GM12878 (cell line): Measurements from ENCODE around the gene SMIM43. TPM values are rescaled to one million over a fixed set of nuclear protein-coding genes. Genes with fewer than 3 reads are reported as not detected.
A peak's percentile ranks its signal among the peaks of the same experiment; 100 is the strongest.

Experiments used
- ASH2L ChIP-seq: fragments of 300-600, 200-600 bp; sonication (generic); IDR thresholded peaks from 2 replicates; pipeline ENCODE4 v1.6.1; 2017; ENCODE audit warnings: low read depth, mild to moderate bottlenecking, borderline replicate concordance
- CEBPZ ChIP-seq: fragments of 150-350 bp; IDR thresholded peaks from 2 replicates; pipeline ENCODE4 v1.6.1; 2016; ENCODE audit warnings: low read depth, low read length
- ETV6 ChIP-seq, 2 experiments: fragments of 450-650 bp in 1 of 2; IDR thresholded peaks in 1 of 2; conservative IDR thresholded peaks in 1 of 2; 2 replicates each; pipeline ENCODE4 v1.6.1; 2014; ENCODE audit warnings: antibody characterized with exemption in 1 of 2, borderline replicate concordance in 1 of 2, low read depth in 1 of 2, mild to moderate bottlenecking in 1 of 2, moderate library complexity in 1 of 2
- HCFC1 ChIP-seq: fragments of 150-350 bp; IDR thresholded peaks from 2 replicates; pipeline ENCODE4 v1.6.1; 2014; ENCODE audit warnings: low read length
- HDAC6 ChIP-seq: fragments of 200-600 bp; sonication (generic); IDR thresholded peaks from one replicate; pipeline ENCODE4 v1.8.0; 2017; ENCODE audit warnings: antibody characterized with exemption; ENCODE audit not compliant: unreplicated experiment
- MEF2A ChIP-seq: IDR thresholded peaks from 2 replicates; pipeline ENCODE4 v1.6.1; 2011; ENCODE audit warnings: low read depth, mild to moderate bottlenecking, low read length, moderate library complexity; ENCODE audit not compliant: insufficient read depth
- MEF2B ChIP-seq: fragments of 450-650 bp; IDR thresholded peaks from 2 replicates; pipeline ENCODE4 v1.6.1; 2018; ENCODE audit warnings: mild to moderate bottlenecking, moderate library complexity; ENCODE audit not compliant: partially characterized antibody, poor library complexity, severe bottlenecking
- NFXL1 ChIP-seq: fragments of 450-650 bp; IDR thresholded peaks from 2 replicates; pipeline ENCODE4 v1.6.1; 2017; ENCODE audit warnings: antibody characterized with exemption, mild to moderate bottlenecking, borderline replicate concordance
- PKNOX1 ChIP-seq: fragments of 450-650 bp; IDR thresholded peaks from 2 replicates; pipeline ENCODE4 v1.6.1; 2016; ENCODE audit warnings: mild to moderate bottlenecking
- RELB ChIP-seq: fragments of 450-650 bp; IDR thresholded peaks from 2 replicates; pipeline ENCODE4 v1.6.1; 2017; ENCODE audit warnings: low read depth, mild to moderate bottlenecking, moderate library complexity
- REST ChIP-seq: IDR thresholded peaks from 2 replicates; pipeline ENCODE4 v1.6.1; 2012; ENCODE audit warnings: mild to moderate bottlenecking, low read depth, low read length
- RFX5 ChIP-seq: IDR thresholded peaks from 2 replicates; pipeline ENCODE4 v1.6.1; 2011; ENCODE audit warnings: low read depth, low read length, improper control_type of control experiment
- ZNF274 ChIP-seq: IDR thresholded peaks from one replicate; pipeline ENCODE4 v1.8.0; 2011; ENCODE audit not compliant: insufficient read length, insufficient read depth
- ZNF687 ChIP-seq: fragments of 450-650 bp; IDR thresholded peaks from 2 replicates; pipeline ENCODE4 v1.6.1; 2017; ENCODE audit warnings: mild to moderate bottlenecking, moderate library complexity
- polyA plus RNA-seq, 11 experiments: library from polyadenylated mRNA; depleted of rRNA in 4 of 11; unstranded in 6 of 11; stranded (reverse) in 5 of 11; fragments of >200 nt; fragmentation: Nextera tagmentation in 4 of 11; fragmentation: Illumina TruSeq in 1 of 11; extraction: Ambion mirVana in 4 of 11; extraction: Trizol in 1 of 11; gene quantifications; 1 replicate in 1 of 11; 2 replicates in 10 of 11; pipeline versions ENCODE4 v1.2.1 to v1.2.3, GENCODE V29; 2011 to 2016; ENCODE audit warnings: inconsistent platforms in 2 of 11, missing spikeins in 2 of 11, low read depth in 1 of 11
- total RNA-seq, 4 experiments: library from RNA; depleted of rRNA in 3 of 4; stranded (reverse); fragments of >200 nt in 3 of 4; fragmentation: Illumina TruSeq in 1 of 4; extraction: Trizol in 1 of 4; gene quantifications; 2 replicates each; pipeline versions ENCODE4 v1.2.1 to v1.2.3, GENCODE V29; 2013 to 2021

SMIM43 gene
- total and polyA plus RNA-seq, 10 of the 15 experiments (the other 5 are each of a cell fraction or from before 2014, with no cell fraction given): 0.12 TPM; not detected in 9

GRCh38 chr4:121800961-121801714 is 36.2 kb upstream of the SMIM43 start, which contains the start of gene EXOSC9 (continued):
- TF ChIP-seq ZNF687 (peak; percentile 58), ZNF274 (no peak), ASH2L (peak; percentile 99), MEF2A (peak; percentile 78; the same call in 1 of the 2 replicates), CEBPZ (no peak), HDAC6 (peak; percentile 15), HCFC1 (peak; percentile 74), NFXL1 (no peak), RELB (peak; percentile 96), MEF2B (peak; percentile 57), ETV6 (conservative IDR thresholded peaks at IDR 0.05 in 1 of 2, IDR thresholded peaks at IDR 0.05 in 1 of 2; ENCODE audit: borderline replicate concordance in 1 of 2, low read depth in 1 of 2) (no peak; a peak in 1 of 4 replicates), PKNOX1 (no peak), REST (peak; percentile 3; the same call in 1 of the 2 replicates), RFX5 (no peak)
